ENCODE results near the gene LHPP.

DNA sequence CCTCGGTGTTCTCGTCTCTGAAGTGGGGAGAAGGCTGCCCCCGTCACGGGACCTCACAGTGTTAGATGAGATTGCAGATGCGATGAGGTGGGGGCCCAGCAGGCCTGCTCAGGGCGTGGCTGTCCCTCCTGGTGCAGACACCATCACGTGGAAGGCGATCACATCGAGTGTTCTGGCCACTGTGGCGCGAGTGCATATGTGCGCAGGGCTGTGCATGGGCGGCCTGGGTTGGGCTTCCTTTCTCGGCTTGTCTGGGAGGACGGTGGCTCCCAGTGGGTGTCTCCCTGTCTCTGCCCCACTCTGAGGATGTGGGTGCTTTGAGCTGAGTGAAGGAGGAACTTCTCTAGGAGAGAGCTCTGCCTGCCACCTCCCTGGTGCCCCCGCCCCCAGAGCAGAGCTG lies 83.1 kb downstream of the LHPP start:
- TF ChIP-seq EZH2phosphoT487 (IDR thresholded peaks at IDR 0.05; ENCODE audit: insufficient read depth, low read depth): no peak
- no peak for TF ChIP-seq EZH2 (IDR thresholded peaks at IDR 0.05; ENCODE audit: insufficient read depth, poor library complexity, severe bottlenecking)

Data from GM23248 (cell line).